Esophagus squamous epithelium (tissue), 5 donors: Measurements from ENCODE around the gene KCTD14. TPM values are rescaled to one million over a fixed set of nuclear protein-coding genes. Genes with fewer than 3 reads are reported as not detected.

Experiments used
- DNase-seq: peaks from one replicate; lab custom pipeline; 2025; lab: John Stamatoyannopoulos, UW
- H3K27ac ChIP-seq, 4 donors: fragments of 200-600 bp; sonication (generic); one replicate each; pipeline ENCODE4 v1.5.1; 2016 to 2019; ENCODE audit warnings: mild to moderate bottlenecking in 1 of 4
- H3K27me3 ChIP-seq, 4 donors: fragments of 200-600 bp; sonication (generic); 1 replicate in 3 of 4; 2 replicates in 1 of 4; pipeline versions ENCODE4 v1.5.1 to v1.6.0; 2017 to 2021; ENCODE audit warnings: antibody characterized with exemption in 1 of 4
- H3K36me3 ChIP-seq, 3 donors: fragments of 200-600 bp; sonication (generic); one replicate each; pipeline ENCODE4 v1.5.1; 2016 to 2019
- H3K4me1 ChIP-seq, 3 donors: fragments of 200-600 bp; sonication (generic); one replicate each; pipeline ENCODE4 v1.5.1; 2017 to 2019
- H3K4me3 ChIP-seq, 4 donors: fragments of 200-600 bp; sonication (generic); 1 replicate in 3 of 4; 2 replicates in 1 of 4; pipeline ENCODE4 v1.5.1; 2016 to 2019; ENCODE audit warnings: mild to moderate bottlenecking in 2 of 4, moderate library complexity in 1 of 4
- H3K9me3 ChIP-seq, 3 donors: fragments of 200-600 bp; sonication (generic); one replicate each; pipeline ENCODE4 v1.5.1; 2016 to 2019
- POLR2A ChIP-seq, 4 donors: fragments of 450-650 bp; IDR thresholded peaks; one replicate each; pipeline ENCODE4 v1.6.1; 2017; ENCODE audit warnings: antibody characterized with exemption in 4 of 4, mild to moderate bottlenecking in 4 of 4, moderate library complexity in 3 of 4
- WGBS, 2 donors: methylation state at CpG; one replicate each; pipeline ENCODE4 v1.1.5; 2018; 5-methylcytosine and 5-hydroxymethylcytosine counted together
- intact Hi-C: fragments of 100-400 bp; cut with DNase I; formaldehyde crosslinking; loops from one replicate; pipeline ENCODE4 v1.15.0; 2022
- total RNA-seq, 4 donors: library from RNA; depleted of rRNA; stranded (reverse); fragments of >200 nt; gene quantifications; one replicate each; pipeline ENCODE4 v1.1.0, GENCODE V29; 2016
- TF ChIP-seq, protein P1 (sequence below), 6 experiments: fragments of 450-650 bp in 4 of 6; fragments of 200-600 bp in 2 of 6; sonication (generic) in 2 of 6; IDR thresholded peaks; one replicate each; pipeline ENCODE4 v1.5.1; 2016 to 2019; ENCODE audit warnings: antibody characterized with exemption in 6 of 6, mild to moderate bottlenecking in 4 of 6, moderate library complexity in 4 of 6
- donor health status: DM: yes; HTN: yes; CAD: no.

The KCTD14 gene
- total RNA-seq, 4 donors from 2014 or later = 0.49 to 7.7 (median 1.00) TPM

GRCh38 chr11:78056093-78056492 lies 33.0 kb upstream of the KCTD14 start:
- TF ChIP-seq, protein P1, sequence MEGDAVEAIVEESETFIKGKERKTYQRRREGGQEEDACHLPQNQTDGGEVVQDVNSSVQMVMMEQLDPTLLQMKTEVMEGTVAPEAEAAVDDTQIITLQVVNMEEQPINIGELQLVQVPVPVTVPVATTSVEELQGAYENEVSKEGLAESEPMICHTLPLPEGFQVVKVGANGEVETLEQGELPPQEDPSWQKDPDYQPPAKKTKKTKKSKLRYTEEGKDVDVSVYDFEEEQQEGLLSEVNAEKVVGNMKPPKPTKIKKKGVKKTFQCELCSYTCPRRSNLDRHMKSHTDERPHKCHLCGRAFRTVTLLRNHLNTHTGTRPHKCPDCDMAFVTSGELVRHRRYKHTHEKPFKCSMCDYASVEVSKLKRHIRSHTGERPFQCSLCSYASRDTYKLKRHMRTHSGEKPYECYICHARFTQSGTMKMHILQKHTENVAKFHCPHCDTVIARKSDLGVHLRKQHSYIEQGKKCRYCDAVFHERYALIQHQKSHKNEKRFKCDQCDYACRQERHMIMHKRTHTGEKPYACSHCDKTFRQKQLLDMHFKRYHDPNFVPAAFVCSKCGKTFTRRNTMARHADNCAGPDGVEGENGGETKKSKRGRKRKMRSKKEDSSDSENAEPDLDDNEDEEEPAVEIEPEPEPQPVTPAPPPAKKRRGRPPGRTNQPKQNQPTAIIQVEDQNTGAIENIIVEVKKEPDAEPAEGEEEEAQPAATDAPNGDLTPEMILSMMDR (IDR thresholded peaks at IDR 0.05) = no peak
- TF ChIP-seq POLR2A (IDR thresholded peaks at IDR 0.05) = no peak
- no peak overlapping the region for H3K27ac ChIP-seq
- H3K9me3 ChIP-seq = no peaks in the 10 kb centered on the region
- WGBS, 2 donors = 90 to 91% methylated on average over 3 of the region's 3 CpGs
- no peaks in the 10 kb centered on the region for H3K36me3 ChIP-seq
- no peaks in the 10 kb centered on the region for H3K27me3 ChIP-seq
- intact Hi-C loops = no loop called here
- no peak for DNase-seq
- H3K4me1 ChIP-seq = no peaks in the 10 kb centered on the region
- H3K4me3 ChIP-seq = no peak overlapping the region

GRCh38 chr11:78054971-78055370 lies 31.9 kb upstream of the KCTD14 start:
- WGBS, 2 donors = 88 to 92% methylated on average over 4 of the region's 4 CpGs
- H3K9me3 ChIP-seq = no peaks in the 10 kb centered on the region
- no peak overlapping the region for H3K4me3 ChIP-seq
- no peaks in the 10 kb centered on the region for H3K36me3 ChIP-seq
- no peak overlapping the region for H3K27ac ChIP-seq
- H3K27me3 ChIP-seq = no peaks in the 10 kb centered on the region
- intact Hi-C loops = no loop called here
- H3K4me1 ChIP-seq = no peaks in the 10 kb centered on the region
- no peak for TF ChIP-seq POLR2A (IDR thresholded peaks at IDR 0.05)
- TF ChIP-seq, protein P1 (IDR thresholded peaks at IDR 0.05) = no peak
- DNase-seq = no peak

- no peak for DNase-seq
- WGBS, 2 donors = 89 to 95% methylated on average over 4 to 5 of the region's 6 CpGs
- intact Hi-C loops = no loop called here
- H3K9me3 ChIP-seq = no peaks in the 10 kb centered on the region
- TF ChIP-seq POLR2A (IDR thresholded peaks at IDR 0.05) = no peak
- TF ChIP-seq, protein P1 (IDR thresholded peaks at IDR 0.05) = no peak
- no peaks in the 10 kb centered on the region for H3K36me3 ChIP-seq
- H3K27ac ChIP-seq = no peak overlapping the region
- no peaks in the 10 kb centered on the region for H3K27me3 ChIP-seq
- H3K4me3 ChIP-seq = no peak overlapping the region
- H3K4me1 ChIP-seq = peaks cover 0 to 4% (median 0%) of the 10 kb centered on the region in 3 donors
Measured at GRCh38 chr11:78050964-78051831, 28.1 kb upstream of the KCTD14 start.

DNA sequence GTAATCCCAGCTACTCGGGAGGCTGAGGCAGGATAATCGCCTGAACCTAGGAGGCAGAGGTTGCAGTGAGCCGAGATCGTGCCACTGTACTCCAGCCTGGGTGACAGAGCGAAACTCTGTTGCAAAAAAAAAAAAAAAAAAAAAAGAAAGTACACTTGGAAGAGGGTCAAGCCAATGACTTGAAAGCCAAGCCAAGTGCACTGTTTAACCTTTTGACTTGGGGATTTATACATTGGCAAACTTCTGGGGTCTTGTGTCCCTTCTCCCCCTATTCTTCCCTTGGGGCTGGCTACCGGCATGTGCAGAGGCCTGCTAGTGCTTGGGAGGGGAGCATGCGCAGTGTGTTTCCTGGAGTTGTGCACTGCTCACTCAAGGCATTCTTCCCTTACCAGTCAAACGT lies 26.3 kb upstream of the KCTD14 start:
- no peaks in the 10 kb centered on the region for H3K27me3 ChIP-seq
- DNase-seq = no peak
- WGBS, 2 donors = 81% methylated on average over 8 of the region's 8 CpGs
- no peak for TF ChIP-seq POLR2A (IDR thresholded peaks at IDR 0.05)
- TF ChIP-seq, protein P1 (IDR thresholded peaks at IDR 0.05) = no peak
- peaks cover 0 to 14% (median 6%) of the 10 kb centered on the region in 3 donors for H3K4me1 ChIP-seq
- no peak overlapping the region for H3K4me3 ChIP-seq
- no peaks in the 10 kb centered on the region for H3K9me3 ChIP-seq
- no peaks in the 10 kb centered on the region for H3K36me3 ChIP-seq
- intact Hi-C loops = no loop called here
- H3K27ac ChIP-seq = no peak overlapping the region

GRCh38 chr11:78048561-78048960 lies 25.5 kb upstream of the KCTD14 start:
- Histone ChIP-seq H3K27ac (no peak overlapping the region), H3K36me3 (no peaks in the 10 kb centered on the region), H3K27me3 (no peaks in the 10 kb centered on the region), H3K4me1 (peaks cover 0 to 14% (median 6%) of the 10 kb centered on the region in 3 donors), H3K4me3 (no peak overlapping the region), H3K9me3 (no peaks in the 10 kb centered on the region)
- TF ChIP-seq, protein P1 (IDR thresholded peaks at IDR 0.05) = no peak
- no peak for TF ChIP-seq POLR2A (IDR thresholded peaks at IDR 0.05)
- intact Hi-C loops = no loop called here
- no peak for DNase-seq
- 76 to 86% methylated on average over 3 of the region's 3 CpGs for WGBS, 2 donors
